ENCODE measurements around the gene FAM89A. TPM values are rescaled to one million over a fixed set of nuclear protein-coding genes. Genes with fewer than 3 reads are reported as not detected.

FAM89A gene
- total RNA-seq, 1 experiment from 2014 or later, result 23.6 TPM

- TF ChIP-seq TCF7L2 (IDR thresholded peaks at IDR 0.05; ENCODE audit: borderline replicate concordance, extremely low read depth, insufficient read depth, insufficient read length) (no peak), ZBTB33 (IDR thresholded peaks at IDR 0.05; ENCODE audit: extremely low read depth, insufficient replicate concordance, low read length) (no peak), EZH2phosphoT487 (IDR thresholded peaks at IDR 0.05; ENCODE audit: borderline replicate concordance) (no peak), YY1 (IDR thresholded peaks at IDR 0.05; ENCODE audit: extremely low read depth, insufficient replicate concordance, low read depth, low read length) (no peak), CEBPB (IDR thresholded peaks at IDR 0.05; ENCODE audit: low read depth) (no peak), EGR1 (IDR thresholded peaks at IDR 0.05; ENCODE audit: low read depth) (no peak), SIN3A (IDR thresholded peaks at IDR 0.05; ENCODE audit: low read depth) (no peak)
These were observed 67.2 kb downstream of the FAM89A start (continued) for GRCh38 chr1:230972855-230973271.

GRCh38 chr1:230971771-230972170 is 68.3 kb downstream of the FAM89A start:
- POLR2A ChIA-PET, result no interaction called here
- TF ChIP-seq MAX (IDR thresholded peaks at IDR 0.05) (no peak), ZNF274 (IDR thresholded peaks at IDR 0.05; ENCODE audit: low read depth, low read length) (no peak), ZBTB33 (IDR thresholded peaks at IDR 0.05; ENCODE audit: extremely low read depth, insufficient replicate concordance, low read length) (no peak), EGR1 (IDR thresholded peaks at IDR 0.05; ENCODE audit: low read depth) (no peak), JUND (IDR thresholded peaks at IDR 0.05) (no peak)
- no TSS peak for BruUV-seq (replicated peaks)
- H3K79me2 ChIP-seq (ENCODE audit: insufficient read depth, low read length), result peaks cover under 1% of the 10 kb centered on the region; the same call in 1 of the 2 replicates
- CTCF ChIA-PET, result no interaction called here
- RAD21 ChIA-PET (ENCODE audit: low non-redundant PET in 1 of 2, low total read pairs in 2 of 2, uncharacterized antibody in 2 of 2, unreplicated experiment in 2 of 2), result no interaction called here
- intact Hi-C loops (cut with micrococcal nuclease), result no loop called here
- H3K9me2 ChIP-seq (ENCODE audit: insufficient read depth), result no peaks in the 10 kb centered on the region
- H4K20me1 ChIP-seq (ENCODE audit: insufficient read depth), result no peaks in the 10 kb centered on the region
- H3K27me3 ChIP-seq (ENCODE audit: insufficient read depth, low read length), result no peaks in the 10 kb centered on the region
- no peak overlapping the region for H3K27ac ChIP-seq (ENCODE audit: low read depth, low read length)
- no peak overlapping the region for H2AFZ ChIP-seq (ENCODE audit: low read depth, low read length, poor library complexity, severe bottlenecking)
- H3K4me2 ChIP-seq (ENCODE audit: low read length), result no peak overlapping the region
- ATAC-seq, result no peak
- DNase-seq (ENCODE audit: low read depth, low spot score), result no peak
- 0 out of 4 replicates have a peak, but pooled peaks cover 0 to 2% of the 10 kb centered on the region in 2 experiments for H3K36me3 ChIP-seq (ENCODE audit: control insufficient read depth in 1 of 2, insufficient read depth in 2 of 2, low read length in 2 of 2)
- H3K9ac ChIP-seq (ENCODE audit: low read length), result no peak overlapping the region
- H3K9me3 ChIP-seq (ENCODE audit: control insufficient read depth in 1 of 2, insufficient read depth in 1 of 2, low read depth in 1 of 2, low read length in 2 of 2), result no peaks in the 10 kb centered on the region
- no peaks in the 10 kb centered on the region for H3K4me1 ChIP-seq (ENCODE audit: control insufficient read depth in 1 of 2, insufficient read depth in 2 of 2, low read length in 2 of 2)
- H3K4me3 ChIP-seq (replicated peaks in 1 of 2; ENCODE audit: low read depth in 1 of 2, low read length in 2 of 2), result no peak overlapping the region

Measured in HCT116 (cell line).